Tibial nerve (tissue), 4 donors: ENCODE results near the gene EPHA6. TPM values are rescaled to one million over a fixed set of nuclear protein-coding genes. Genes with fewer than 3 reads are reported as not detected.
A peak's percentile ranks its signal among the peaks of the same experiment; 100 is the strongest.

Experiments used
- DNase-seq, 2 donors: peaks; one replicate each; pipeline ENCODE4 v3.0.0-alpha.2; 2019; ENCODE audit warnings: low spot score in 2 of 2
- H3K27ac ChIP-seq, 4 donors: fragments of 200-600 bp; sonication (generic) in 3 of 4; one replicate each; pipeline ENCODE4 v1.5.1; 2017 to 2019; ENCODE audit warnings: mild to moderate bottlenecking in 1 of 4
- H3K27me3 ChIP-seq, 2 donors: fragments of 200-600 bp; sonication (generic) in 1 of 2; one replicate each; pipeline versions ENCODE4 v1.5.1 to v1.6.0; 2017 to 2019
- H3K36me3 ChIP-seq, 3 donors: fragments of 200-600 bp; sonication (generic); one replicate each; pipeline ENCODE4 v1.5.1; 2018 to 2019
- H3K4me1 ChIP-seq, 4 donors: fragments of 200-600 bp; sonication (generic) in 3 of 4; one replicate each; pipeline ENCODE4 v1.5.1; 2017 to 2019
- H3K4me3 ChIP-seq, 4 donors: fragments of 200-600 bp; sonication (generic) in 3 of 4; one replicate each; pipeline ENCODE4 v1.5.1; 2017 to 2019; ENCODE audit warnings: mild to moderate bottlenecking in 1 of 4, moderate library complexity in 1 of 4
- H3K9me3 ChIP-seq, 4 donors: fragments of 200-600 bp; sonication (generic) in 3 of 4; one replicate each; pipeline ENCODE4 v1.5.1; 2017 to 2019
- CTCF ChIP-seq, 5 experiments: fragments of 200-600 bp in 3 of 5; fragments of 450-650 bp in 2 of 5; sonication (generic) in 3 of 5; IDR thresholded peaks; one replicate each; pipeline ENCODE4 v1.5.1; 2016 to 2019; ENCODE audit warnings: antibody characterized with exemption in 5 of 5, mild to moderate bottlenecking in 3 of 5, moderate library complexity in 2 of 5
- EP300 ChIP-seq, 2 donors: sonication (generic); formaldehyde crosslinking; IDR thresholded peaks; one replicate each; pipeline ENCODE4 v1.6.1; 2017; ENCODE audit warnings: antibody characterized with exemption in 2 of 2, mild to moderate bottlenecking in 1 of 2
- POLR2A ChIP-seq, 2 donors: fragments of 450-650 bp; IDR thresholded peaks; one replicate each; pipeline ENCODE4 v1.6.1; 2017; ENCODE audit warnings: antibody characterized with exemption in 2 of 2, mild to moderate bottlenecking in 2 of 2, moderate library complexity in 2 of 2
- WGBS, 2 donors: methylation state at CpG; one replicate each; pipeline ENCODE4 v1.1.5; 2018; 5-methylcytosine and 5-hydroxymethylcytosine counted together
- total RNA-seq, 4 donors: library from RNA; depleted of rRNA; stranded (reverse); fragments of >200 nt; gene quantifications; one replicate each; pipeline ENCODE4 v1.1.0, GENCODE V29; 2016

EPHA6 gene
- total RNA-seq, 4 donors from 2014 or later, result 0.30 to 1.3 (median 0.61) TPM

GRCh38 chr3:96863129-96863740, 48.8 kb downstream of the EPHA6 start:
- DNase-seq, result no peak
- no peak overlapping the region for H3K27ac ChIP-seq
- 6 to 10% methylated on average over 1 of the region's 1 CpG for WGBS, 2 donors
- no peaks in the 10 kb centered on the region for H3K9me3 ChIP-seq
- no peak overlapping the region for H3K4me3 ChIP-seq
- no peaks in the 10 kb centered on the region for H3K4me1 ChIP-seq
- no peaks in the 10 kb centered on the region for H3K27me3 ChIP-seq
- TF ChIP-seq POLR2A (IDR thresholded peaks at IDR 0.05) (no peak), CTCF (IDR thresholded peaks at IDR 0.05) (peak in 3 of 5 experiments; percentile 22 to 29 (median 24))
- H3K36me3 ChIP-seq, result no peaks in the 10 kb centered on the region

GRCh38 chr3:96865605-96866004, 51.2 kb downstream of the EPHA6 start:
- Histone ChIP-seq H3K4me3 (no peak overlapping the region), H3K4me1 (no peaks in the 10 kb centered on the region), H3K27ac (no peak overlapping the region), H3K27me3 (no peaks in the 10 kb centered on the region), H3K9me3 (no peaks in the 10 kb centered on the region), H3K36me3 (no peaks in the 10 kb centered on the region)
- WGBS, 2 donors, result 73 to 78% methylated on average over 2 of the region's 2 CpGs
- no peak for TF ChIP-seq CTCF (IDR thresholded peaks at IDR 0.05)
- TF ChIP-seq POLR2A (IDR thresholded peaks at IDR 0.05), result no peak
- TF ChIP-seq EP300 (IDR thresholded peaks at IDR 0.05), result no peak
- no peak for DNase-seq

GRCh38 chr3:96869316-96869715, 54.9 kb downstream of the EPHA6 start:
- H3K4me1 ChIP-seq, result no peaks in the 10 kb centered on the region
- H3K27ac ChIP-seq, result no peak overlapping the region
- no peak for DNase-seq
- no peaks in the 10 kb centered on the region for H3K27me3 ChIP-seq
- no peaks in the 10 kb centered on the region for H3K36me3 ChIP-seq
- H3K9me3 ChIP-seq, result no peaks in the 10 kb centered on the region
- 70 to 82% methylated on average over 2 of the region's 2 CpGs for WGBS, 2 donors
- no peak overlapping the region for H3K4me3 ChIP-seq
- TF ChIP-seq CTCF (IDR thresholded peaks at IDR 0.05) (no peak), POLR2A (IDR thresholded peaks at IDR 0.05) (no peak), EP300 (IDR thresholded peaks at IDR 0.05) (no peak)

- no peak for TF ChIP-seq CTCF (IDR thresholded peaks at IDR 0.05)
- TF ChIP-seq POLR2A (IDR thresholded peaks at IDR 0.05), result no peak
- TF ChIP-seq EP300 (IDR thresholded peaks at IDR 0.05), result no peak
- no peak overlapping the region for H3K27ac ChIP-seq
- H3K4me1 ChIP-seq, result no peaks in the 10 kb centered on the region
- no peak overlapping the region for H3K4me3 ChIP-seq
- no peaks in the 10 kb centered on the region for H3K36me3 ChIP-seq
- no peaks in the 10 kb centered on the region for H3K27me3 ChIP-seq
- H3K9me3 ChIP-seq, result no peaks in the 10 kb centered on the region
- DNase-seq, result no peak
- WGBS, 2 donors, result 95% methylated on average over 4 of the region's 4 CpGs
These were observed 63.1 kb downstream of the EPHA6 start for GRCh38 chr3:96877510-96877909.

GRCh38 chr3:96900031-96900430, 85.6 kb downstream of the EPHA6 start:
- H3K4me3 ChIP-seq, result no peak overlapping the region
- H3K9me3 ChIP-seq, result no peaks in the 10 kb centered on the region
- no peak for DNase-seq
- no peaks in the 10 kb centered on the region for H3K36me3 ChIP-seq
- TF ChIP-seq EP300 (IDR thresholded peaks at IDR 0.05) (no peak), CTCF (IDR thresholded peaks at IDR 0.05) (no peak), POLR2A (IDR thresholded peaks at IDR 0.05) (no peak)
- H3K27ac ChIP-seq, result no peak overlapping the region
- H3K27me3 ChIP-seq, result no peaks in the 10 kb centered on the region
- WGBS, 2 donors, result 43 to 47% methylated on average over 1 of the region's 1 CpG
- H3K4me1 ChIP-seq, result no peaks in the 10 kb centered on the region
